GM12878 (cell line): ENCODE measurements around the gene TTF2.

Source experiments
- BCL11A ChIP-seq: IDR thresholded peaks from 2 replicates; pipeline ENCODE4 v1.6.1; 2011; ENCODE audit warnings: low read depth, low read length
- CTCF ChIP-seq, 3 experiments: IDR thresholded peaks in 2 of 3; conservative IDR thresholded peaks in 1 of 3; 2 replicates each; pipeline ENCODE4 v1.5.1; 2011; ENCODE audit warnings: low read depth in 3 of 3, low read length in 3 of 3, mild to moderate bottlenecking in 3 of 3, control low read depth in 2 of 3, moderate library complexity in 2 of 3, inconsistent platforms in 1 of 3, mixed read lengths in 1 of 3; ENCODE audit not compliant: control insufficient read depth in 2 of 3, insufficient read depth in 1 of 3; ENCODE audit errors: extremely low read depth in 1 of 3
- EZH2 ChIP-seq: IDR thresholded peaks from 2 replicates; pipeline ENCODE4 v1.6.1; 2012; ENCODE audit warnings: low read depth, mild to moderate bottlenecking, control low read depth, inconsistent platforms, low read length, borderline replicate concordance; ENCODE audit not compliant: control insufficient read depth
- FOS ChIP-seq: IDR thresholded peaks from 3 replicates; pipeline ENCODE4 v1.6.1; 2011; ENCODE audit warnings: borderline replicate concordance; ENCODE audit not compliant: insufficient read length; ENCODE audit errors: extremely low read depth
- JUNB ChIP-seq: IDR thresholded peaks from 2 replicates; pipeline ENCODE4 v1.6.1; 2016; ENCODE audit warnings: antibody characterized with exemption, mild to moderate bottlenecking
- NFIC ChIP-seq: IDR thresholded peaks from 2 replicates; pipeline ENCODE4 v1.6.1; 2012; ENCODE audit warnings: low read depth, mild to moderate bottlenecking, inconsistent platforms, low read length, moderate library complexity
- POLR2A ChIP-seq: IDR thresholded peaks from 2 replicates; pipeline ENCODE4 v1.6.1; 2011; ENCODE audit warnings: low read depth, mild to moderate bottlenecking, low read length
- POLR2AphosphoS5 ChIP-seq: IDR thresholded peaks from 2 replicates; pipeline ENCODE4 v1.6.1; 2011; ENCODE audit warnings: mild to moderate bottlenecking, low read length, inconsistent platforms
- RAD21 ChIP-seq: IDR thresholded peaks from 2 replicates; pipeline ENCODE4 v1.6.1; 2011; ENCODE audit warnings: mild to moderate bottlenecking, low read depth, low read length, moderate library complexity; ENCODE audit not compliant: insufficient read depth
- SREBF2 ChIP-seq: IDR thresholded peaks from 2 replicates; pipeline ENCODE4 v1.6.1; 2012; ENCODE audit warnings: mild to moderate bottlenecking, low read length
- SUZ12 ChIP-seq: fragments of 200-600 bp; sonication (generic); IDR thresholded peaks from one replicate; pipeline ENCODE4 v1.6.1; 2018; ENCODE audit warnings: antibody characterized with exemption, mild to moderate bottlenecking; ENCODE audit not compliant: unreplicated experiment
- TBL1XR1 ChIP-seq: IDR thresholded peaks from 2 replicates; pipeline ENCODE4 v1.6.1; 2012; ENCODE audit warnings: low read depth, low read length, improper control_type of control experiment
- YY1 ChIP-seq: IDR thresholded peaks from 2 replicates; pipeline ENCODE4 v1.6.1; 2011; ENCODE audit warnings: low read depth, mild to moderate bottlenecking, low read length
- ZNF24 ChIP-seq: fragments of 450-650 bp; IDR thresholded peaks from 2 replicates; pipeline ENCODE4 v1.6.1; 2017; ENCODE audit warnings: antibody characterized with exemption, mild to moderate bottlenecking

GRCh38 chr1:117013309-117013858 lies 46.7 kb upstream of the TTF2 start:
- TF ChIP-seq NFIC (no peak), POLR2A (no peak), BCL11A (no peak), CTCF (IDR thresholded peaks at IDR 0.05 in 2 of 3, conservative IDR thresholded peaks at IDR 0.05 in 1 of 3; ENCODE audit: control insufficient read depth in 2 of 3, extremely low read depth in 1 of 3, insufficient read depth in 1 of 3, low read depth in 3 of 3, low read length in 3 of 3) (no peak), RAD21 (no peak), EZH2 (no peak), POLR2AphosphoS5 (no peak), TBL1XR1 (no peak), JUNB (no peak), SREBF2 (no peak), SUZ12 (no peak), YY1 (no peak), ZNF24 (no peak), FOS (no peak)
